HCT116 (cell line): ENCODE data around the gene PLOD1. TPM values are rescaled to one million over a fixed set of nuclear protein-coding genes. Genes with fewer than 3 reads are reported as not detected.

Experiments used
- ATAC-seq: fragments of 200-7000 bp; cut with Tn5 transposase; 2 replicates; pipeline ENCODE4 v1.9.1; 2020; ENCODE audit warnings: mild to moderate bottlenecking, moderate library complexity
- BruUV-seq: library from RNA; stranded (reverse); fragments of 400-500 nt; replicated peaks from 2 replicates; lab custom pipeline; 2021; lab: Mats Ljungman, UMichigan
- CTCF ChIA-PET: fragments of 300-600 bp; sonication (Branson Sonifier 250); formaldehyde crosslinking; loops from one replicate; lab custom pipeline; 2021; ENCODE audit warnings: antibody characterized with exemption; lab: Charles Lee
- POLR2A ChIA-PET: fragments of 300-600, 350-600 bp; sonication (Branson Sonifier 250); formaldehyde crosslinking; loops from one replicate; lab custom pipeline; 2021; ENCODE audit warnings: antibody characterized with exemption; lab: Charles Lee
- RAD21 ChIA-PET, 2 experiments: fragments of 300-600 bp; sonication (Branson Sonifier 250); formaldehyde crosslinking; loops; one replicate each; lab custom pipeline; 2023; ENCODE audit warnings: low total read pairs in 2 of 2; ENCODE audit not compliant: uncharacterized antibody in 2 of 2, unreplicated experiment in 2 of 2, low non-redundant PET in 1 of 2; lab: Charles Lee
- DNase-seq: peaks from one replicate; pipeline ENCODE4 v3.0.0-alpha.2; 2010; ENCODE audit warnings: low read depth, low spot score
- H2AFZ ChIP-seq: fragments of 200-600 bp; shearing (Covaris generic), sonication (generic); 2 replicates; pipeline ENCODE4 v1.6.1; 2017; ENCODE audit warnings: low read depth, mixed run types, mixed read lengths, antibody characterized with exemption, low read length; ENCODE audit not compliant: poor library complexity, severe bottlenecking
- H3K27ac ChIP-seq: 2 replicates; pipeline ENCODE4 v1.5.1; 2012; ENCODE audit warnings: low read depth, low read length
- H3K27me3 ChIP-seq: fragments of 200-600 bp; sonication (generic); 2 replicates; pipeline ENCODE4 v1.6.1; 2016; ENCODE audit warnings: mixed run types, low read length, mixed read lengths; ENCODE audit not compliant: insufficient read depth
- H3K36me3 ChIP-seq, 2 experiments: fragments of 200-500 bp in 1 of 2; fragments of 200-600 bp in 1 of 2; sonication (Bioruptor generic) in 1 of 2; sonication (generic) in 1 of 2; 2 replicates each; pipeline versions ENCODE4 v1.5.1 to v1.6.1; 2014 to 2016; ENCODE audit warnings: low read length in 2 of 2, inconsistent platforms in 1 of 2, mixed read lengths in 1 of 2, mixed run types in 1 of 2; ENCODE audit not compliant: insufficient read depth in 2 of 2, control insufficient read depth in 1 of 2
- H3K4me1 ChIP-seq, 2 experiments: fragments of 200-600 bp in 1 of 2; sonication (generic) in 1 of 2; 2 replicates each; pipeline versions ENCODE4 v1.5.1 to v1.6.1; 2012 to 2017; ENCODE audit warnings: low read length in 2 of 2, inconsistent platforms in 1 of 2, mild to moderate bottlenecking in 1 of 2, mixed read lengths in 1 of 2, mixed run types in 1 of 2, moderate library complexity in 1 of 2; ENCODE audit not compliant: insufficient read depth in 2 of 2, control insufficient read depth in 1 of 2
- H3K4me2 ChIP-seq: fragments of 200-600 bp; sonication (generic); 2 replicates; pipeline ENCODE4 v1.6.1; 2017; ENCODE audit warnings: mixed run types, low read length, mixed read lengths
- H3K4me3 ChIP-seq, 2 experiments: fragments of 200-600 bp in 1 of 2; sonication (generic) in 1 of 2; replicated peaks in 1 of 2; 2 replicates each; pipeline ENCODE4 v1.5.1; 2011 to 2016; ENCODE audit warnings: low read length in 2 of 2, control low read depth in 1 of 2, low read depth in 1 of 2, mild to moderate bottlenecking in 1 of 2, mixed read lengths in 1 of 2, mixed run types in 1 of 2
- H3K79me2 ChIP-seq: fragments of 200-600 bp; sonication (generic); 2 replicates; pipeline ENCODE4 v1.6.1; 2017; ENCODE audit warnings: mild to moderate bottlenecking, mixed run types, low read length, moderate library complexity, mixed read lengths; ENCODE audit not compliant: insufficient read depth
- H3K9ac ChIP-seq: fragments of 200-600 bp; sonication (generic); 2 replicates; pipeline ENCODE4 v1.6.1; 2016; ENCODE audit warnings: low read length, mixed read lengths
- H3K9me2 ChIP-seq: fragments of 200-600 bp; sonication (generic), shearing (Covaris generic); 2 replicates; pipeline ENCODE4 v1.6.1; 2017; ENCODE audit warnings: mixed run types, mild to moderate bottlenecking, moderate library complexity; ENCODE audit not compliant: insufficient read depth
- H3K9me3 ChIP-seq, 2 experiments: fragments of 200-500 bp in 1 of 2; fragments of 200-600 bp in 1 of 2; sonication (Bioruptor generic) in 1 of 2; sonication (generic) in 1 of 2; 2 replicates each; pipeline ENCODE4 v1.6.1; 2014 to 2017; ENCODE audit warnings: low read length in 2 of 2, mixed read lengths in 2 of 2, inconsistent platforms in 1 of 2, low read depth in 1 of 2, mild to moderate bottlenecking in 1 of 2, mixed run types in 1 of 2, moderate library complexity in 1 of 2; ENCODE audit not compliant: control insufficient read depth in 1 of 2, insufficient read depth in 1 of 2
- H4K20me1 ChIP-seq: fragments of 200-600 bp; sonication (generic), shearing (Covaris generic); 2 replicates; pipeline ENCODE4 v1.6.1; 2017; ENCODE audit warnings: mixed run types, mild to moderate bottlenecking, moderate library complexity; ENCODE audit not compliant: insufficient read depth
- CBX3 ChIP-seq: IDR thresholded peaks from 2 replicates; pipeline ENCODE4 v1.6.1; 2012; ENCODE audit warnings: low read depth
- CTCF ChIP-seq, 3 experiments: fragments of 200-600 bp in 1 of 3; sonication (generic) in 1 of 3; IDR thresholded peaks in 2 of 3; conservative IDR thresholded peaks in 1 of 3; 2 replicates each; pipeline ENCODE4 v1.5.1; 2012 to 2017; ENCODE audit warnings: low read depth in 2 of 3, low read length in 2 of 3, antibody characterized with exemption in 1 of 3, borderline replicate concordance in 1 of 3, control low read depth in 1 of 3, mild to moderate bottlenecking in 1 of 3, mixed read lengths in 1 of 3, mixed run types in 1 of 3, moderate library complexity in 1 of 3; ENCODE audit not compliant: insufficient read depth in 1 of 3
- EGR1 ChIP-seq: IDR thresholded peaks from 2 replicates; pipeline ENCODE4 v1.6.1; 2012; ENCODE audit warnings: low read depth
- ELF1 ChIP-seq: IDR thresholded peaks from 2 replicates; pipeline ENCODE4 v1.6.1; 2012; ENCODE audit warnings: low read depth, borderline replicate concordance
- FOSL1 ChIP-seq: IDR thresholded peaks from 2 replicates; pipeline ENCODE4 v1.6.1; 2012; ENCODE audit warnings: low read depth
- JUND ChIP-seq: IDR thresholded peaks from 2 replicates; pipeline ENCODE4 v1.6.1; 2012
- POLR2A ChIP-seq: IDR thresholded peaks from 2 replicates; pipeline ENCODE4 v1.7.0; 2011; ENCODE audit warnings: borderline replicate concordance; ENCODE audit not compliant: insufficient read depth, insufficient read length; ENCODE audit errors: extremely low read depth
- POLR2AphosphoS5 ChIP-seq: IDR thresholded peaks from 2 replicates; pipeline ENCODE4 v1.6.1; 2011; ENCODE audit warnings: mild to moderate bottlenecking, low read depth, low read length, moderate library complexity
- REST ChIP-seq: IDR thresholded peaks from 2 replicates; pipeline ENCODE4 v1.6.1; 2012; ENCODE audit warnings: low read depth
- SP1 ChIP-seq: IDR thresholded peaks from 2 replicates; pipeline ENCODE4 v1.6.1; 2012; ENCODE audit warnings: low read depth
- intact Hi-C: fragments of 100-400 bp; cut with micrococcal nuclease; formaldehyde crosslinking; loops from 2 replicates; pipeline ENCODE4 v1.10.0; 2022
- total RNA-seq: library from RNA; stranded (reverse); gene quantifications from one replicate; pipeline ENCODE4 v1.2.1, GENCODE V29; 2021; ENCODE audit not compliant: unreplicated experiment

PLOD1 gene
- total RNA-seq, 1 experiment from 2014 or later, result 175 TPM

GRCh38 chr1:12010746-12011570, 76.4 kb downstream of the PLOD1 start:
- H2AFZ ChIP-seq, result no peak overlapping the region
- no peaks in the 10 kb centered on the region for H3K79me2 ChIP-seq
- DNase-seq (no peak), ATAC-seq (no peak)
- H3K36me3 ChIP-seq, result peaks cover 25 to 39% of the 10 kb centered on the region in 2 experiments; a peak in 3 of 4 replicates
- H4K20me1 ChIP-seq, result no peaks in the 10 kb centered on the region
- H3K27ac ChIP-seq, result no peak overlapping the region
- intact Hi-C loops, result no loop called here
- ChIA-PET RAD21 (no interaction called here), POLR2A (interaction anchor here (0.8 to 1.6 kb wide), 2 partner anchors 11 to 102 kb away, joined by 3 read pairs; no protein-coding TSS in a partner anchor), CTCF (no interaction called here)
- peaks cover 0 to 14% of the 10 kb centered on the region in 2 experiments; a peak in 2 of 4 replicates for H3K4me1 ChIP-seq
- BruUV-seq, result no TSS peak
- no peak overlapping the region for H3K9ac ChIP-seq
- TF ChIP-seq CTCF (IDR thresholded peaks at IDR 0.05 in 2 of 3, conservative IDR thresholded peaks at IDR 0.05 in 1 of 3; ENCODE audit: borderline replicate concordance in 1 of 3, insufficient read depth in 1 of 3, low read depth in 2 of 3, low read length in 2 of 3) (no peak), REST (no peak), EGR1 (no peak), FOSL1 (no peak), POLR2A (no peak), SP1 (no peak), CBX3 (no peak), ELF1 (no peak), JUND (no peak), POLR2AphosphoS5 (no peak)
- H3K9me2 ChIP-seq, result no peaks in the 10 kb centered on the region
- H3K4me3 ChIP-seq, result no peak overlapping the region
- no peaks in the 10 kb centered on the region for H3K9me3 ChIP-seq
- H3K27me3 ChIP-seq, result no peaks in the 10 kb centered on the region
- H3K4me2 ChIP-seq, result no peak overlapping the region
